Measurements from ENCODE around the gene CAMK2N1. TPM values are rescaled to one million over a fixed set of nuclear protein-coding genes. Genes with fewer than 3 reads are reported as not detected.
"Not testable (repeated sequence)": the region's sequence is repeated elsewhere in the genome, so short reads cannot be mapped to it uniquely, and the experiment has no call there.

CAMK2N1 gene
- total RNA-seq, 1 donor from 2014 or later, result 7.9 TPM

DNA sequence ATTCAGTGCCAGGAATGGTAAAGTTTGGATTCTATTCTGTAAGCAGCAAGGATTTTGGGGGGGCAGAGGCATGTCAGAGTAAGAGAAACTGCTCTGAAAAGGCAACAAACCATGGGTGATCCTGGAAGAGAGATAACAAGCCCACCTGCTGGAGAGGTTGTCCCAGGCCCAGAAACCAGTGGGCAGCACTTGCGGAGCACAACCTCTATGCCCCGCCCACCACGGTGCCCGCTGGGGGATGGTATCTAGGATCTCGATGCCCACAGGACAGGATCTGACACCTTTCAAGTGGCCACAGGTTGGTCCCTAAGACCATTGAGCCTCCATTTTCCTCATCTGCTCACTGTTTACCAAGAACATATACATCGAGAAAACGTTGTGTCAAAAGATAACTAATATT, 42.2 kb upstream of the CAMK2N1 start:
- no peak overlapping the region for H3K4me3 ChIP-seq
- no peak overlapping the region for H3K27ac ChIP-seq (replicated peaks)
- H3K4me1 ChIP-seq, result no peaks in the 10 kb centered on the region
- DNase-seq, result no peak
- no peak for TF ChIP-seq CTCF (IDR thresholded peaks at IDR 0.05; ENCODE audit: borderline replicate concordance)
- H3K9me3 ChIP-seq (replicated peaks), result no peaks in the 10 kb centered on the region
- H3K36me3 ChIP-seq, result no peaks in the 10 kb centered on the region
- H3K27me3 ChIP-seq (ENCODE audit: low read depth), result peaks cover 62% of the 10 kb centered on the region
- intact Hi-C loops (cut with micrococcal nuclease), result no loop called here

DNA sequence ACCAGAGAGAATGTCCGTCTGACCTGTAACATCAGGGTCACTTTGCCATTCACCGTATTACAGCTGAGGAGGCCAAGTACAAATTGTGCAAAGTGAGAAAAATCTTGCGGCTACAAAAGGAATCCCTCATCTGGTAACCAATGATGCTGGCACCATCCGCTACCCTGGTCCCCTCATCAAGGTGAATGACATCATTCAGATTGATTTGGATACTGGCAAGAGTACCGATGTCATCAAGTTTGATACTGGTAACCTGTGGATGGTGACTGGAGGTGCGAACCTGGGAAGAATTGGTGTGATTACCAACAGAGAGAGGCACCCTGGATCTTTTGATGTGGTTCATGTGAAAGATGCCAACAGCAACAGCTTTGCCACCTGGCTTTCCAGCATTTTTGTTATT, 40.3 kb upstream of the CAMK2N1 start:
- no peak for TF ChIP-seq CTCF (IDR thresholded peaks at IDR 0.05; ENCODE audit: borderline replicate concordance)
- H3K27ac ChIP-seq (replicated peaks), result no peak overlapping the region
- DNase-seq, result no peak
- peaks cover 54% of the 10 kb centered on the region for H3K27me3 ChIP-seq (ENCODE audit: low read depth)
- no peaks in the 10 kb centered on the region for H3K36me3 ChIP-seq
- intact Hi-C loops (cut with micrococcal nuclease), result no loop called here
- H3K4me1 ChIP-seq, result peaks cover 3% of the 10 kb centered on the region
- no peaks in the 10 kb centered on the region for H3K9me3 ChIP-seq (replicated peaks)
- H3K4me3 ChIP-seq, result no peak overlapping the region

- peak; percentile 92 for TF ChIP-seq CTCF (IDR thresholded peaks at IDR 0.05; ENCODE audit: borderline replicate concordance)
- Histone ChIP-seq H3K9me3 (replicated peaks) (no peaks in the 10 kb centered on the region), H3K27ac (replicated peaks) (no peak overlapping the region), H3K27me3 (ENCODE audit: low read depth) (peaks cover 21% of the 10 kb centered on the region), H3K36me3 (no peaks in the 10 kb centered on the region), H3K4me1 (peaks cover 3% of the 10 kb centered on the region), H3K4me3 (peak overlapping the region; percentile 15)
- peak; percentile 38 for DNase-seq
- intact Hi-C loops (cut with micrococcal nuclease), result loop anchor here (5.0 kb wide), 1 partner anchor 120 kb away; no protein-coding TSS in a partner anchor
Observed at GRCh38 chr1:20521960-20522861, 36.2 kb upstream of the CAMK2N1 start.

GRCh38 chr1:20519609-20520262, 33.7 kb upstream of the CAMK2N1 start:
- H3K27ac ChIP-seq (replicated peaks); DNase-seq; H3K4me1 ChIP-seq; H3K9me3 ChIP-seq (replicated peaks); H3K4me3 ChIP-seq; H3K36me3 ChIP-seq: not testable (repeated sequence)
- peaks cover 20% of the 10 kb centered on the region for H3K27me3 ChIP-seq (ENCODE audit: low read depth)
- intact Hi-C loops (cut with micrococcal nuclease), result loop anchor here (5.0 kb wide), 1 partner anchor 123 kb away; no protein-coding TSS in a partner anchor

- intact Hi-C loops (cut with micrococcal nuclease), result no loop called here
- peaks cover 20% of the 10 kb centered on the region for H3K4me1 ChIP-seq
- no peak overlapping the region for H3K4me3 ChIP-seq
- no peaks in the 10 kb centered on the region for H3K36me3 ChIP-seq
- DNase-seq, result no peak
- H3K9me3 ChIP-seq (replicated peaks), result no peaks in the 10 kb centered on the region
- peaks cover 36% of the 10 kb centered on the region for H3K27me3 ChIP-seq (ENCODE audit: low read depth)
- no peak overlapping the region for H3K27ac ChIP-seq (replicated peaks)
- TF ChIP-seq CTCF (IDR thresholded peaks at IDR 0.05; ENCODE audit: borderline replicate concordance), result no peak
Observed at GRCh38 chr1:20511518-20512428, 25.8 kb upstream of the CAMK2N1 start.
